22Rv1 (cell line): ENCODE data around the gene ELOVL2.
"Not testable (repeated sequence)": the region's sequence is repeated elsewhere in the genome, so short reads cannot be mapped to it uniquely, and the experiment has no call there.

Experiments used
- ZFX ChIP-seq: fragments of 450-650 bp; IDR thresholded peaks from 2 replicates; pipeline ENCODE4 v1.6.1; 2017; ENCODE audit warnings: antibody characterized with exemption, borderline replicate concordance
- TF ChIP-seq, protein P1 (sequence below): fragments of 450-650 bp; IDR thresholded peaks from 2 replicates; pipeline ENCODE4 v1.5.1; 2017; ENCODE audit warnings: mild to moderate bottlenecking

DNA sequence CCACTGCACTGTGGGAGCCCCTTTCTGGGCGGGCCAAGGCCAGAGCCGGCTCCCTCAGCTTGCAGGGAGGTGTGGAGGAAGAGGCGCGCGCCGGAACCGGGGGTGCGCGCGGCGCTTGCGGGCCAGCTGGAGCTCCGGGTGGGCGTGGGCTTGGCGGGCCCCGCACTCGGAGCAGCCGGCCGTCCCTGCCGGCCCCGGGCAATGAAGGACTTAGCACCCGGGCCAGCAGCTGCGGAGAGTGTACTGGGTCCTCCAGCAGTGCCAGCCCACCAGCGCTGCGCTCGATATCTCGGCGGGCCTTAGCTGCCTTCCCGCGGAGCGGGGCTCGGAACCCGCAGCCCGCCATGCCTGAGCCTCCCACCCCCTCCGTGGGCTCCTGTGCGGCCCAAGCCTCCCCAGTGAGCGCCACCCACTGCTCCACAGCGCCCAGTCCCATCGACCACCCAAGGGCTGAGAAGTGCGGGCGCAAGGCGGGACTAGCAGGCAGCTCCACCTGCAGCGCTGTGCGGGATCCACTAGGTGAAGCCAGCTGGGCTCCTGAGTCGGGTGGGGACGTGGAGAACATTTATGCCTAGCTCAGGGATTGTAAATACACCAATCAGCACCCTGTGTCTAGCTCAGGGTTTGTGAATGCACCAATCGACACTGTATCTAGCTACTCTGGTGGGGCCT lies 43.2 kb upstream of the ELOVL2 start:
- TF ChIP-seq, protein P1, sequence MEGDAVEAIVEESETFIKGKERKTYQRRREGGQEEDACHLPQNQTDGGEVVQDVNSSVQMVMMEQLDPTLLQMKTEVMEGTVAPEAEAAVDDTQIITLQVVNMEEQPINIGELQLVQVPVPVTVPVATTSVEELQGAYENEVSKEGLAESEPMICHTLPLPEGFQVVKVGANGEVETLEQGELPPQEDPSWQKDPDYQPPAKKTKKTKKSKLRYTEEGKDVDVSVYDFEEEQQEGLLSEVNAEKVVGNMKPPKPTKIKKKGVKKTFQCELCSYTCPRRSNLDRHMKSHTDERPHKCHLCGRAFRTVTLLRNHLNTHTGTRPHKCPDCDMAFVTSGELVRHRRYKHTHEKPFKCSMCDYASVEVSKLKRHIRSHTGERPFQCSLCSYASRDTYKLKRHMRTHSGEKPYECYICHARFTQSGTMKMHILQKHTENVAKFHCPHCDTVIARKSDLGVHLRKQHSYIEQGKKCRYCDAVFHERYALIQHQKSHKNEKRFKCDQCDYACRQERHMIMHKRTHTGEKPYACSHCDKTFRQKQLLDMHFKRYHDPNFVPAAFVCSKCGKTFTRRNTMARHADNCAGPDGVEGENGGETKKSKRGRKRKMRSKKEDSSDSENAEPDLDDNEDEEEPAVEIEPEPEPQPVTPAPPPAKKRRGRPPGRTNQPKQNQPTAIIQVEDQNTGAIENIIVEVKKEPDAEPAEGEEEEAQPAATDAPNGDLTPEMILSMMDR = not testable (repeated sequence)
- not testable (repeated sequence) for TF ChIP-seq ZFX
